ENCODE results near the gene LYPD3.

DNA sequence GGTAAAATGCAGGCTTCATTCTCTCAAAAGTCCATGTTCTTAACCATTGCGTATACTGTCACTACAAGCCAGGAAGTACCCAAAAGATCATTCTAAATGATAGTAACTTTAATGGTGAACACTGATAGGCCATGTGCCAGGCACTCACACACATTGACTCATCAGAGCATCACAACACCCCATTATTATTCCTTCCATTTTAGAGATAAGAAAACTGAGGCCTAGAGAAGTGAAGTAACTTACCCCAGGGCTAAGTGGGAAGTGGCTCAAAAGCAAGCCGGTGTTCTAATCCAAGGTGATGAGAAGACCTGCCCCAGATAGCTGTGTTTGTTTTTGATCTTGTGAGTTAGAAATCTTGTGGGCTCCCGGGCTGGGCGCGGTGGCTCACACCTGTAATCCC, 40.5 kb upstream of the LYPD3 start:
- TF ChIP-seq CTCF (IDR thresholded peaks at IDR 0.05) (no peak), POLR2A (IDR thresholded peaks at IDR 0.05) (no peak)
